ENCODE results near the gene USP14.

GRCh38 chr18:213505-213904 is 55.1 kb downstream of the USP14 start:
- TF ChIP-seq FOXJ3 (CRISPR knock-in tag; IDR thresholded peaks at IDR 0.05; ENCODE audit: borderline replicate concordance) (no peak), USF1 (CRISPR knock-in tag; IDR thresholded peaks at IDR 0.05) (no peak), FOXP1 (CRISPR knock-in tag; IDR thresholded peaks at IDR 0.05; ENCODE audit: borderline replicate concordance) (no peak), NFYB (CRISPR knock-in tag; conservative IDR thresholded peaks at IDR 0.05; ENCODE audit: low read depth) (no peak), SOX15 (CRISPR knock-in tag; IDR thresholded peaks at IDR 0.05) (no peak), NR1H2 (CRISPR knock-in tag; IDR thresholded peaks at IDR 0.05) (no peak), HMGXB4 (CRISPR knock-in tag; IDR thresholded peaks at IDR 0.05) (no peak), GTF2I (CRISPR knock-in tag; conservative IDR thresholded peaks at IDR 0.05) (no peak), FOXK1 (CRISPR knock-in tag; IDR thresholded peaks at IDR 0.05) (no peak)
- TF ChIP-seq, protein P1, sequence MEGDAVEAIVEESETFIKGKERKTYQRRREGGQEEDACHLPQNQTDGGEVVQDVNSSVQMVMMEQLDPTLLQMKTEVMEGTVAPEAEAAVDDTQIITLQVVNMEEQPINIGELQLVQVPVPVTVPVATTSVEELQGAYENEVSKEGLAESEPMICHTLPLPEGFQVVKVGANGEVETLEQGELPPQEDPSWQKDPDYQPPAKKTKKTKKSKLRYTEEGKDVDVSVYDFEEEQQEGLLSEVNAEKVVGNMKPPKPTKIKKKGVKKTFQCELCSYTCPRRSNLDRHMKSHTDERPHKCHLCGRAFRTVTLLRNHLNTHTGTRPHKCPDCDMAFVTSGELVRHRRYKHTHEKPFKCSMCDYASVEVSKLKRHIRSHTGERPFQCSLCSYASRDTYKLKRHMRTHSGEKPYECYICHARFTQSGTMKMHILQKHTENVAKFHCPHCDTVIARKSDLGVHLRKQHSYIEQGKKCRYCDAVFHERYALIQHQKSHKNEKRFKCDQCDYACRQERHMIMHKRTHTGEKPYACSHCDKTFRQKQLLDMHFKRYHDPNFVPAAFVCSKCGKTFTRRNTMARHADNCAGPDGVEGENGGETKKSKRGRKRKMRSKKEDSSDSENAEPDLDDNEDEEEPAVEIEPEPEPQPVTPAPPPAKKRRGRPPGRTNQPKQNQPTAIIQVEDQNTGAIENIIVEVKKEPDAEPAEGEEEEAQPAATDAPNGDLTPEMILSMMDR (IDR thresholded peaks at IDR 0.05) = no peak
- TF ChIP-seq, protein P2, sequence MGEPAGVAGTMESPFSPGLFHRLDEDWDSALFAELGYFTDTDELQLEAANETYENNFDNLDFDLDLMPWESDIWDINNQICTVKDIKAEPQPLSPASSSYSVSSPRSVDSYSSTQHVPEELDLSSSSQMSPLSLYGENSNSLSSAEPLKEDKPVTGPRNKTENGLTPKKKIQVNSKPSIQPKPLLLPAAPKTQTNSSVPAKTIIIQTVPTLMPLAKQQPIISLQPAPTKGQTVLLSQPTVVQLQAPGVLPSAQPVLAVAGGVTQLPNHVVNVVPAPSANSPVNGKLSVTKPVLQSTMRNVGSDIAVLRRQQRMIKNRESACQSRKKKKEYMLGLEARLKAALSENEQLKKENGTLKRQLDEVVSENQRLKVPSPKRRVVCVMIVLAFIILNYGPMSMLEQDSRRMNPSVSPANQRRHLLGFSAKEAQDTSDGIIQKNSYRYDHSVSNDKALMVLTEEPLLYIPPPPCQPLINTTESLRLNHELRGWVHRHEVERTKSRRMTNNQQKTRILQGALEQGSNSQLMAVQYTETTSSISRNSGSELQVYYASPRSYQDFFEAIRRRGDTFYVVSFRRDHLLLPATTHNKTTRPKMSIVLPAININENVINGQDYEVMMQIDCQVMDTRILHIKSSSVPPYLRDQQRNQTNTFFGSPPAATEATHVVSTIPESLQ (CRISPR knock-in tag; IDR thresholded peaks at IDR 0.05) = no peak
- TF ChIP-seq, protein P3, sequence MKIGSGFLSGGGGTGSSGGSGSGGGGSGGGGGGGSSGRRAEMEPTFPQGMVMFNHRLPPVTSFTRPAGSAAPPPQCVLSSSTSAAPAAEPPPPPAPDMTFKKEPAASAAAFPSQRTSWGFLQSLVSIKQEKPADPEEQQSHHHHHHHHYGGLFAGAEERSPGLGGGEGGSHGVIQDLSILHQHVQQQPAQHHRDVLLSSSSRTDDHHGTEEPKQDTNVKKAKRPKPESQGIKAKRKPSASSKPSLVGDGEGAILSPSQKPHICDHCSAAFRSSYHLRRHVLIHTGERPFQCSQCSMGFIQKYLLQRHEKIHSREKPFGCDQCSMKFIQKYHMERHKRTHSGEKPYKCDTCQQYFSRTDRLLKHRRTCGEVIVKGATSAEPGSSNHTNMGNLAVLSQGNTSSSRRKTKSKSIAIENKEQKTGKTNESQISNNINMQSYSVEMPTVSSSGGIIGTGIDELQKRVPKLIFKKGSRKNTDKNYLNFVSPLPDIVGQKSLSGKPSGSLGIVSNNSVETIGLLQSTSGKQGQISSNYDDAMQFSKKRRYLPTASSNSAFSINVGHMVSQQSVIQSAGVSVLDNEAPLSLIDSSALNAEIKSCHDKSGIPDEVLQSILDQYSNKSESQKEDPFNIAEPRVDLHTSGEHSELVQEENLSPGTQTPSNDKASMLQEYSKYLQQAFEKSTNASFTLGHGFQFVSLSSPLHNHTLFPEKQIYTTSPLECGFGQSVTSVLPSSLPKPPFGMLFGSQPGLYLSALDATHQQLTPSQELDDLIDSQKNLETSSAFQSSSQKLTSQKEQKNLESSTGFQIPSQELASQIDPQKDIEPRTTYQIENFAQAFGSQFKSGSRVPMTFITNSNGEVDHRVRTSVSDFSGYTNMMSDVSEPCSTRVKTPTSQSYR (CRISPR knock-in tag; IDR thresholded peaks at IDR 0.05) = no peak
- TF ChIP-seq, protein P4, sequence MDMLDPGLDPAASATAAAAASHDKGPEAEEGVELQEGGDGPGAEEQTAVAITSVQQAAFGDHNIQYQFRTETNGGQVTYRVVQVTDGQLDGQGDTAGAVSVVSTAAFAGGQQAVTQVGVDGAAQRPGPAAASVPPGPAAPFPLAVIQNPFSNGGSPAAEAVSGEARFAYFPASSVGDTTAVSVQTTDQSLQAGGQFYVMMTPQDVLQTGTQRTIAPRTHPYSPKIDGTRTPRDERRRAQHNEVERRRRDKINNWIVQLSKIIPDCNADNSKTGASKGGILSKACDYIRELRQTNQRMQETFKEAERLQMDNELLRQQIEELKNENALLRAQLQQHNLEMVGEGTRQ (CRISPR knock-in tag; IDR thresholded peaks at IDR 0.05) = no peak

All from WTC11 (cell line).